Activated CD4-positive, CD25-positive, alpha-beta regulatory T cell treated with anti-CD3 and anti-CD28 coated beads, Interleukin-2, amount 50 U/mL, for 16 hours (primary cell): ENCODE results near the gene TP53AIP1.

Experiments used
- DNase-seq: peaks from one replicate; pipeline ENCODE4 v3.0.0-alpha.2; 2020; ENCODE audit warnings: low read depth, low spot score

TP53AIP1 gene

DNA sequence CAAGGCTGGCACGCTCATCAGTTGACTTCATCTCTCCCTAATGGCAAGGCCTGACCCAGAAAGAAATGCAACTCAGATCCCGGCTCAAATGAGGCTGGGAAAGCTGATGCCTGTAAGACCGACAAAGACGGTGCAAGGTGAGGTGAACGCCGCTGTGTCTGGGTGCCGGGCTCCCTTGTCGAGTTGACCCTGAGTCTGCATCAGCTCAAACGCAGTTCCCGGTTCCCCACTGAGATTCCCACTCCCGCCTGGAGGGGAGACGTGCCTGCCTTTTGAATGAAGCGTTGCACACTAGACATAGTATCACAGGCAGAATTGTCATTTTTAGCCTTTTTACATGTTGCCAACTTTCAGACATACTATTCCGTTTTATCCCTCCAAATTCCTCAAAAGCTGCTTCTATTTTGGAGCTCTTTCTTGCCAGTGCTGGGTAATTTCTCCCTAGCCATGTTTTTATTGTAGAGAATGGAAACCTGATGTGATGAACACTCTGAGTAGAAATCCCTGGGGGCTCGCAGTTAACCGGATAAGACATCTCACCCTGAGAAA lies 831 bp upstream of the TP53AIP1 start:
- no peak for DNase-seq

DNA sequence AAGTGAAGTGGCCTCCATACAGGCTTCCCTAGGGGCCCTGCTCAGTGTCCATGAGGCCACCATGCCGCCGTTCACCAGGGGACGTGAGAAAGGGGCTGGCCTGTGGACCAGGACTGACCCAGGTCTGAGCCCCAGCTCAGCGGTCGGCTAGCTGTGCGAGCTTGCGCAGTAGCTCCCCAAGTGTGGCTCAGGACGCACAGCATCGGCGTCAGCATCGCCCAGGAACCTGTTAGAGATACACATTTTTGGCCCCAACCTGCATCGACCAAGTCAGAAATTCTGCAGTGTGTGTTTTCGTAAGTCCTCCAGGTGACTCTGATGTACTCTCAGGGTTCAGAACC lies 429 bp downstream of the TP53AIP1 start:
- no peak for DNase-seq

DNA sequence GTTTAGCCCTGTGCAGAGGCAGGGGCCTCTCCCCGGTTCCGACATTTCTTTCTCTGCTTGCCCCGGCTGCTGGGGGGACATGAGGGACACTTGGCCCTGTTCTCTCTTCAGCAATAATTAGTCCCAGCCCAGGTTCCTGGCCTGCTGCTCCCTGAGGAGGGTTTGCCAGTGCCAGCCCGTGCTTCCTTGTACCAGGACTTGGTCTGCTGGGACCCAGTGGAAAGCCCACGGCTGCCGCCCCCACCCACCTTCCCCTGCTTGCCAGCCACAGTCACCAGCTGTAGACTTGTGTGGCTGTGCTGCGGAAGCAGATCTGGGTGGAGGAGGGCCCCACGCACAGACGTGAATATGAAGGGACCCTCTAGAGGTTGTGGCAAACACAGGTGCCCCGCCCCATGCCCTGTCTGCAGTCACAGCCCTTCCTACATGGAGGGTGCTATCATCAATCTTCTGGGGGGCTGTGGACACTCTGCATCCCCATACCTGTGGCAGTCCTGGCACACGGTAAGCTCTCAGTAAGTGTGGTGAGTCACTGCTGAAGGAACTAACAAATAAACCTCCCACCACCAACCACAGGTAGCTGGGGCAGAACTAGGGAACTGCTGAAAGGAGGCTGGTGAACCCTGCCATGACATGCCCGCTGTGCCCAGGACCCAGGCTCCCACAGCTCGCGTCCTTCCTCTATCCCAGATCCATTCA lies 949 bp downstream of the TP53AIP1 start:
- DNase-seq = no peak

DNA sequence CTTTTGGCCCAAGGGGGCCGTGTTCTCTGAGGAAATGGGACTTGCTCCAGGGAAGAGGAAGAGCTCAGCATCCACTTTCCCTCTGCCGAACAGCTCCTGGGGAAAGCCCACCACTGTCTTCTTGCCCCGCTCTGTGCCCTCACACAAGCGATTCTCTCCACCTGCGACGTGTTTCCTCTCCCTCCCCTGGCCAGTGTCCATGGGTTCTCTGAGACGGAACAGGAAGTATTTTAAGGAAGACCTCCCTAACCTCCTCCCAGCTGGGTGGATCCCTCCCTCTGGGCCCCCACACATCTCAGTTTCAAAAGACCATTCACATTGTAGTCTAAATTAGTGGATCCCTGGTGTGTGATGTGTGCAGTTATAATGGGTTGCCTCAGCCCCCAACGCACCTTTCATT lies 1.6 kb downstream of the TP53AIP1 start:
- DNase-seq = no peak

DNA sequence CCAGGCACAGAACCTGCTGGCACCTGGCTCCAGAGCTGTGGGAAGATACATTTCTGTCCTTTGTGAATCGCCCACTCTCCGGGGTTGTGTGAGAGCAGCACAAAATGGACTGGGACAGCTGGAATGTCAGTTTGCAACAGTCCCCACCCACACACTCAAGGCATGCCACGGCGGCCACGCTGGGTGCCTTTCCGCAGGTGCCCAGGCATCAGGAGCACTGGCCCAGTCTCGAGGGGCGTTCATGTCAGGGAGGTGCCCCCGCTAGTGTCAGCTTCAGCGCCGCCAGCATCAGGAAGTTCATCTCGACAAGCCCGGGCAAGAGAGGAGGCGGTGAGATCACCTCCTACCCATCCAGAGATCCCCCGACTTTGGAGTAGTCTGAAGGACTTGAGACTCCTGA lies 2.1 kb downstream of the TP53AIP1 start:
- no peak for DNase-seq

DNA sequence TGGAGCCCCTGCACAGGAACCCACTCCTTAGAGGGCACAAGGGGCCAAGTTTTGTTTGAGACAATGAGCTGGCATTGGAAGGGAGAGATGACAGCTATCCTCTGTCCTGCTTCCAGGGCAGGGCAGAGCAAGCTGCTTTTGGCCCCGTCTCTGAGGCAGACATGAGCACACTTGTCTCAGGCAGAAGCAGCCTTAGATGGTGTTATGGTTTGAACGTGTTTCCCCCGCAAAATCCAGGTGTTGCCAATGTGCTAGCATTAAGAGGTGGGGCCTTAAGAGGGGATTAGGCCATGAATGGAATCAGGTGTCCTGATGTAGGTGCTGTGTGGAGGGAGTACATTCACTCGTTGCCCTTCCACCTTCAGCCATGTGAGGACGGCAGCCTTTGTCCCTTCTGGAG lies 2.5 kb downstream of the TP53AIP1 start:
- no peak for DNase-seq

DNA sequence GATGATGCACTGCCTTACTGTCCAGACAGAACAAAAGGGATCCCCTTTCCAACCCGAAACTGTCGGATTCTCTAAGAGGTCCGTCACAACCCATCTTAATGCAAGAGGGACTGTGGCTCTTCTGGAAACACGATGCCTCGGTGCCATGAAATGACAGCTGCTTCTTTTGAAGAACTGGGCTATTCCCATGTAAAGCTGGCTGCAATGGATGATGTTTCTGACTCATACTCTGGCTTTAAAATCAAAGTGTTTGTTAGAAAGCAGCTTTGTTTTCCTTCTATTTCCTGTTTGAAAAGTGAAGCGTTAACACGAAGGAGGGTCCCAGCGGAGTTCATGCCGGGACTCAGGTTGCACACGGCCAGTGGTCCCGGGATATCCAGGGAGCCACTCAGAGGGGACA lies 3.1 kb downstream of the TP53AIP1 start:
- DNase-seq = no peak

DNA sequence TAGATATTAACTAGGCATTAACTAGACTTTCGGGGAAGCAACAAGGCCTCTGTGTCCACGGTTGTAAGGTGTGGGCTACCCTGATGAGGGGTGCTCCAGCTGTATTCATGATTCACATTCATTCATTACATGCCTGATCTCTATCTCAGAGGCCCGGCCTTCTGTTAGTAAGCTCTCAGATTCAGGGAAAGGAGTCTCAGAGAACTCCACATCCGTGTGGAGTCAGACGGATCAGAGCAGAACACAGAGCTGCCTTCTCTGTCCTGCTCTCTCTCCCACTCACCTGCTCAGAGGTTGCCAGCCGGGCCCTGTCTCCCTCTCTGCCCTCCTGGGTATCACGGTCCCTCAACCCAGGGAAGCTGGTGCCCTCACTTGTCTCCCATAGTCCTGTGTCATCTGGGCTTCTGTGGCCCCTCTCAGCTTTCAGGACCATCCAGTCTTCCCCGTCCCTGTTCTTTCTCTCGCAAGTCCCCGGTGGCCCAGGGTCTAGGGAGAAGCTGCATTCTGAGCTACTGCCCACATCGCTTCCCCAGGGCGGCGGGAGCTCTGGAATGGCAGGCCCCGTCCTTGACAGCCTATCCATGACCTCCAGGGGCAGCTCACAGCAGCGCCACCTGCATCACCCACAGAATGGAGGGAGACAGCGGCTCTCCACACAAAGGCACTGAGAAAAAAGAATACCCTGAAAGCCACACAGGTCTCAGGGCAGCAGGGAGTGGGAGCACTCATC lies 4.3 kb downstream of the TP53AIP1 start:
- DNase-seq = no peak

DNA sequence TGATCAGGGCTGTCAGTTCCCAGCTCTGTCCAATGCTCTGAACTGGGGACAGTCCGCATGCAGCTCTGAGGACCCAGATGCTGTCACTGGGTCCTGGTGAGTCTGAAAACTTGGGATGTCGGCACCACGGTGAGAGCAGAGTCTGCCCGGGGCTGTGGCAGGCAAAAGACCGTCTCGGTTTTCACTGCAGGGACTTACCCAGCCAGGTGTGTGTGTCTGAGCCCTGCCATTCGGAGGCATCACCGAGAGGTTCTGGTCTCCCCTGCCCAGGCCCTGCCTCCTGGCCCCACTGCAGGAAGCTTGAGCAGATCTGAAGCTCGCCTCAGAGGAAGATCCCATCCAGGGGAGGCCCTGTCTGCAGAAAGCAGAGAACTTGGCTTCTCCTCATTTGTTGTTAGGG lies 5.2 kb downstream of the TP53AIP1 start:
- DNase-seq = no peak

DNA sequence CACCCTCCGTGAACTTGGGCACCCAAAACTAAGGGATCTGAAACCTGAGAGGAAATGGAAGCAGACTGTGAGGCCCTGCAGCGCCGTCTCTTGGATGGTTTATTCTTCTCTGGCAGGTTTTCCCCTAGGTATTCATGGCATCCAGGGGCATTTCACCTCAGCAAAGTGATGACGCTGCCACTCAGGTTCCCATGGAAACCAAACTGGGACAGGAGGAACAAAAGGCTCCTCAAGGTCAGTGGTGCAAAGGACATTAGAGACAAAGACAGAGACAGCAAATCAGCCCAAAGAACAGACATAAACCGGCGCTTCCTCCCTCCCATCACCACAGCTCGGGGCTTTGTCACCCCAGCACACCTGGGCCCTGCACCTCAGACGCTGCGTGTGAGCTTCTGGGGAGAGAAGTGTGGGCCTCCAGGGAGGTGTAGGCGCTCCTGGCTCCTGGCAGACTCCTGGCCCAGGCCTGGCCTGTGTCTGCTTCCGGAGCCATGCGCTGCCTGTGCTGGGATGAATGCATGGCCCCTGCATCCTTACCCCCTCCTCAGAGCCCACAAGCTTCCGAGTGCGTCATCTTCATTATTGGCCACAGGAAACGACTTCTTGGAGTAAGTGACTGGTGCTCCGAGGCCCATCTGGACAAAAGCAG lies 5.9 kb downstream of the TP53AIP1 start:
- no peak for DNase-seq

DNA sequence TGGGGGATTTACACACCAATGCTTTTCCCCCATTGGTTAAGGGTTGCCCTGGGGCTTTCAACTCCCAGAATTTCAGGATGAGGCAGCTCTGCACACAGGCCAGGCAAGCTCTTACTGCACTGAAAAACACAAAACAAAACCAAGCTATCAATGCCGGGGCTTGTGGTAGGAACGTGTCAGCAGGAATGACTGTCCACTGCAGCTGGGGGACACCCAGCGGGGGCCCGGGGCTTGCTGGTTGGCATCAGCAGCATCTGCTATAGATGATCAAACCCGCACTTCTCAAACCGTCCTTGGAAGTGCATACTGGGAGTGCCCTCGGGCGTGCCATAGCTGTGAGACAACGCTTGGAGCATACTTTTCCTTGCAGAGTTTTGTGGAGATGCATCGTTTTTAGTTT lies 7.7 kb downstream of the TP53AIP1 start:
- no peak for DNase-seq

DNA sequence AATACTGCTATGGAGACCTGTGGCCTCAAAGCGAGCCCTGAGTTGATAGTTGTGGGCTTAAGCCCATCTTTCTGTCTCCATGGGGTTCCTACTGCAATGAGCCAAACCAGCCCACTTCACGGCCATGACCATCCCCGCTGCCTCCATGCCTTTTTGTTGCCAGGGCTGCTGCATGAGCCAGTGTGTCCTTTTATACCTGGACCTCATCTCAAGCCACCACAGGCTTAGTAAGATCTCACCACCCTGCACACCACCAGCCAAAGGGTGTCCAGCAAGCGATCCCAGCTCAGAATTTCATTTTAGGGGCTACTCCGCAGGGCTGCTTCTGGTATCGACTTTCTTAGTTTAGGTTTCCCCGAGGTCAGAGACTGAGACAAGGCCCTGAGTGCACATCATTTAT lies 8.3 kb downstream of the TP53AIP1 start:
- no peak for DNase-seq

DNA sequence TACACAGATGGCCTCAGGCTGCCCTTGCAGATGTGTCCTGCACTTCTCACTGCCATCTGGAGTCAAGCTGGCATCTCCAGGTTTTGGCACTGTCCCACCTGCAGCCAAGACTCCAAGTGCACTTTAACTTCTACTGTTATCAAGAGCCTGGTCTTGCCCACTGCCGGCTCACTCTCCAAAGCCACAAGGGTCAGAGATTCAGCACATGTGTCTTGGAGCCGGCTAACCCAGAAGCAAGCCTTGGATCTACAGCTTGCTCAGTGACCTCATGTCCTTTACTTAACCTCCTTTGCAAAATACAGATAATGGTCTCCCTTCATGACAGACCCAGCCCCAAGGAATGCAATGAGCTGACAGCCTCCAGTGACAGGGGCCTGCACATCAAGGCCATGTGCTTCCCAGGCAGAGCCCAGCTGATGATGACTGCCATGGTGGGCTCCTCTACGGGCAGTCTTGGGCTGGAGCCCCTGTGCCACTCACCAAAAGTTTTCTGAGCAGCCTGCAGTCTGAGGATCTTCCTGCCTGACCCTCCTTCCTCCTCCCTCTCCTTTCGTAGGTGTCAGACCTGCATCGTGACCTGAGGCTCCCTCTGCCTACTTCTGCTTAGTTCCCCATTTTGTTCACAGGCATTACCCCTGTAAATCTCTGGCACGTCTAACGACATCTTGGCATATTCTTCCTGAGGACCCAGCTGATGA lies 9.0 kb downstream of the TP53AIP1 start:
- DNase-seq = no peak

DNA sequence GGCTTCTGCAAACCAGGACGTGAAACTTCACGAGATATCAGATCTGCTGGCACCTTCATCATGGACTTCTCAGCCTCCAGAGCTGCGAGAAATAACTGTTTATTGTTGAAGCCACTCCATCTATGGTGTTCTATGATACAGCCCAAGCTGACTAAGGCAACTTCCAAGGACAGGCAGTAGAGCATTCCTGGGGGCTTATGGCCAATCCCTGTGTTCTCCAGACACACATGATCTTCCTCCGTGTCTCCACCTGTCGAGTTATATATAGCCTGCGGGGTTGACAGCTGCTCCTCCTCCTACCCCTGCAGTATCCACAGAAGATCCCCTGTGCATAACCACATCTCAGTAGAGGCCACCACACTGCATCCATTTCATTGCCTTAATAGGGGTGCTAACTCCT lies 11.0 kb downstream of the TP53AIP1 start:
- DNase-seq = no peak

DNA sequence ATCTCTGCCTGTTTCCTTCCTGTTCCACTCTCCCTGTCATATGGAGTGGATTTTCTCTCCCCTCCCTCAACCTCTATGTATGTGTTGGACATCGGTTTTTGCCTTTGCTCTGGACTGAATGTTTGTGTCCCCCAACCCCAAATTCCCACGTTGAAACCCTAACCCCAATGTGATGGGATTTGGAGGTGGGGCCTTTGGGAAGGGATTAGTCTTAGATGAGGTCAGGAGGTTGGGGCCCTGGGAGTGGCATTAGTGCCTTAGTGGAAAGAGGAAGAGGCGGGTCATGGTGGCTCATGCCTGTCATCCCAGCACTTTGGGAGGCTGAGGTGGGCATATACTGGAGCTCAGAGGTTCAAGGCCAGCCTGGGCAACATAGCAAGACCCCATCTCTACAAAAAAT lies 11.6 kb downstream of the TP53AIP1 start:
- DNase-seq = no peak

DNA sequence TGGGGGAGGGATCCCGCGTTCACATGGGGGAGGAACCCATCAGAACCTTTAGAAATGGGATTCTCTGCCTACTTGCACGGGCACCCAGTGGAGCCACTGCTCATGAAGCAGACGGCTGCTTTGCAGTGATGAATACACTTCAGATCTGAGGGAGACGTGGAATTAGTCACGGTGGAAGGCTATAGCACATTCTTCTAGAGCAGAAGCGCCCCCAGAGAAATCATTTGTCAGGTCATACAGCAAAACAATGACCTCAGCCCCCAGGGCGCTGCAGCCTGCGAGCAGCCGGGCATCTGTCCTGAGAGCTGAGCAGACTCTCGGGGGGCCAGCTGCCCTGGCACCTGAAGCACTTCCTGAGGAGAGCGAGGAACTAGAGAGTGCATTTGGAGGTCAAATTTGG lies 12.7 kb downstream of the TP53AIP1 start:
- DNase-seq = no peak

DNA sequence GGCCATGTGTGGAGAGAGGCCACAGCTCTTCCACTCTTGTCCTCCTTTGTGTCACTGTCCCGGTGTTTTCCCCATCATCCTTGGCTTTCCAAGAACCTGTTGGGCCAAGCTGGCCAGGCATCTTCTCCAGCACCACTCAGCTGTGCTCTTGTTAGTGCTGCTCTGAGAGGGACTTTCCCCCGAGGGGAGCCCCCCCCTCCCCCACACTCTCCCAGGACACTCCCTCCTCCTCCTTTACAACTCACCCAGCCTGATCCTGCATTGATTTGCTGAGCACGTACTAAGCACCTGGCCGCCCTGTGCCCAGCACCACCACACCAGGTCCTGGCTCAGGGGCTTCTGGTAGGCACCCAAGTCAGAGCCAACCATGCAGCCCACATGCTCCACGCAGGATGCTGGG lies 13.2 kb downstream of the TP53AIP1 start:
- DNase-seq = no peak

DNA sequence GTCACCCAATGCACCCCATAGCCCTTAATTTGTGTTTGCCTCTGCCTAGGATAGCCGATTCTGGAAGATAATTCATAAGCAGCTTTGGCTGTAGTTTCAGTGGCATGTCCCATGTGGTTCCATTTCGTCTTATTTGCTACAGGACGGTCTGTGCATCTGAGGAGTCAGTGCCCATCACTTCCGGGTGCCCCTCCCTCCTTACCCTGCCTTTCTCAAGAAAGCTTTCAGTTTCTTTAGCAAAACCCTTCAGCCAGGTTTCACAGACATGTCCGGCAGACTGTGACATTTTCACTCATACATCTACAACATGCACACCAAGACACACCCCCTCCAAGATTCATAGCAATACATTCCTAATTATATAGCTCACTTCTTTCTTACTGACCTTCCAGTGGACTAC lies 14.3 kb downstream of the TP53AIP1 start:
- no peak for DNase-seq

DNA sequence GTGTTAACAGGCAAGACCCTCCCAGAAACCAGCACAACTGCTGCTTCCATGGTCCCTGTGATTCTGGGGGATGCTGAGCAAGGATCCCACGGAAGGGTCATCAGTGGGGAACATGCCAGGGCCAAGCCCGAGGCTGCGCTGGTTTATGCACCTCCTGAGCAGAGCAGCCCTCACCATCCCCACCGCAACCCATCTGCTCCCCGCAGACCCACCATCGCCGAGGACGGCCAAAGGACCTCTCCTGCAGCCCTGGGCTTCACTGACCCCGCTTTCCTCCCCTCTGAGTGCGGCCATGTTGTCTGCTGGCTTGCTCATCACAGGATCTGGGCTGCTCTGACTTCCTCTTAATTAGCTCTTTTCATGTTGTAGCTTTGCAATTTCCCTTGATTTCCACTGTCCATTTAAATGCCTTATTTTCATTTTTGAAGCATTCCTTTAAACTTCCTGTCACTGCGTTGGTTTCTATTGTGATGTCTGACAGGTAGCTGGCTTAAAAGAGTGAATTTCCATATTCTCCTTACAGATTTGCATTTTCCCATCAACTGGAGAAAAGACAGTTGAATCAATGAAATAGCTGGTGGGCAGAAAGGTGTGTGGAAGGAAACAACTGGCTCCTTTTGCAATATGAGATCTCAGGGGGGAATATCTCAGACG lies 14.9 kb downstream of the TP53AIP1 start:
- DNase-seq = no peak

DNA sequence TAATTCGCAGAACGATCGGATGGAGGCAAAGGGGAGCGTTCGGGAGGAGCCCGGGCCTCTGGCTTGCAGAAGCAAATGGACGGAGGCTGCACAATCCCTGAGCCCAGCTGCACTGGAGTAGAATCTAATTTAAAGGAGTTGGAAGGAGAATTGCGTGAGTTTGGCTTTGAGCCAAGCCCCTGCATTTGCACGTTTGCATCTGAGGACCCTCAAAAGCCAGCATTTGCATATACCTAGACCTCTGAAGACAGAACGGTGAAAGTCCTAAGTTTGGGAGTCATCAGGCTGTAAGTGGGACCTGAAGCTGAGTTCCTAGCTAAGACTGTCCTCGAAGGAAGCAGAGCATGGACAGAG lies 15.6 kb downstream of the TP53AIP1 start:
- DNase-seq = no peak

DNA sequence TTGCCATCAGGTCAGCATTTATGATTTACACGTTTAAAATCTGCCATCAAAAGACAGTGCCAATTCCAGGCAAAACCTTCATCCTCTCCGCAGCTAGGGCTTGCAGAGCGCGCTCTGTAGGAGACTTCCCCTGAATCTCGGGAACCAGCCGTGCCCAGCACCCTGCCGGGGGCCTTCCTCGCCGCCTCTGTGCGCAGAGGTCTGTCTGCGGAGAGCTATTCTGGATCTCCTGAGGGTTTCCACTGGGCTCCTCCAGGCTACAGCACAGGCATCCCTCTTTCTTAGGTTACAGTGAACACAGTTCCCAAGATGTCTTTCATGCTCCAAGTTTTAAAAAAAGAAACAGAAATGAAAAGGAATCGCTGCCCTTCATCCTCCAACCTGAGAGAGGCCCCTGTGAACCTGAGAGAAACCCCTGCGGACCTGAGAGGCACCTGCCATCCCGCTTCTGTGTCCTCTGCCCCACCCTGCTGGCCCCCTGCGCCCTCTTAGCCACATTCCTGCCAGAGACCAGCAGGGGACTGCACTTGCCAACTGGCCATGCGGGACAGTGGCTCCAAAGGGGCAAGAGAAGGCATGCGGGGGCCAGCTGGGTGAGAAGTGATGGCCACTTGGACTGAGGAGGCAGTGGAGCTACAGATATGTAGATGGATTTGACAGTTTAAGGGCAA lies 16.1 kb downstream of the TP53AIP1 start:
- no peak for DNase-seq
